Panc1 (cell line): ENCODE data around the gene CYP4B1.
"Not testable (repeated sequence)": the region's sequence is repeated elsewhere in the genome, so short reads cannot be mapped to it uniquely, and the experiment has no call there.

Source experiments
- POLR2AphosphoS5 ChIP-seq: IDR thresholded peaks from 2 replicates; pipeline ENCODE4 v1.6.1; 2012; ENCODE audit warnings: mild to moderate bottlenecking, low read depth, low read length, moderate library complexity
- SIN3A ChIP-seq: IDR thresholded peaks from 2 replicates; pipeline ENCODE4 v1.6.1; 2012; ENCODE audit warnings: low read depth, mild to moderate bottlenecking, low read length, moderate library complexity, borderline replicate concordance; ENCODE audit not compliant: insufficient read depth
- TCF7L2 ChIP-seq: IDR thresholded peaks from 2 replicates; pipeline ENCODE4 v1.6.1; 2011; ENCODE audit warnings: mild to moderate bottlenecking, low read depth, low read length, inconsistent platforms
- TF ChIP-seq, protein P1 (sequence below): fragments of 450-650 bp; IDR thresholded peaks from 2 replicates; pipeline ENCODE4 v1.5.1; 2017; ENCODE audit warnings: mild to moderate bottlenecking
- TF ChIP-seq, protein P2 (sequence below), 2 experiments: IDR thresholded peaks; 2 replicates each; pipeline ENCODE4 v1.6.1; 2011 to 2012; ENCODE audit warnings: low read depth in 2 of 2, control low read depth in 1 of 2, low read length in 1 of 2, mild to moderate bottlenecking in 1 of 2, moderate library complexity in 1 of 2; ENCODE audit not compliant: insufficient read depth in 1 of 2

DNA sequence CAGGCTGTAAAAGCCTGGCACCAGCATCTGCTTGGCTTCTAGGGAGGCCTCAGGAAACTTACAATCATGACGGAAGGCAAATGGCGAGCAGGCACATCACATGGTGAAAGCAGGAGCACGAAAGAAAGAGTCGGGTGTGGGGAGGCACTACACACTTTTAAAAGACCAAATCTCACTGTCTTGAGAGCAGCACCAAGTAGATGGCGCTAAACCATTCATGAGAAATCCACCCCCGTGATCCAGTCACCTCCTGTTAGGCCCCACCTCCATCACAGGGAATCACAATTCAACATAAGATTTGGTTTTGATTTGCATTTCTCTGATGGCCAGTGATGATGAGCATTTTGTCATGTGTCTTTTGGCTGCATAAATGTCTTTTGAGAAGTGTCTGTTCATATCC, 36.6 kb downstream of the CYP4B1 start:
- TF ChIP-seq, protein P1, sequence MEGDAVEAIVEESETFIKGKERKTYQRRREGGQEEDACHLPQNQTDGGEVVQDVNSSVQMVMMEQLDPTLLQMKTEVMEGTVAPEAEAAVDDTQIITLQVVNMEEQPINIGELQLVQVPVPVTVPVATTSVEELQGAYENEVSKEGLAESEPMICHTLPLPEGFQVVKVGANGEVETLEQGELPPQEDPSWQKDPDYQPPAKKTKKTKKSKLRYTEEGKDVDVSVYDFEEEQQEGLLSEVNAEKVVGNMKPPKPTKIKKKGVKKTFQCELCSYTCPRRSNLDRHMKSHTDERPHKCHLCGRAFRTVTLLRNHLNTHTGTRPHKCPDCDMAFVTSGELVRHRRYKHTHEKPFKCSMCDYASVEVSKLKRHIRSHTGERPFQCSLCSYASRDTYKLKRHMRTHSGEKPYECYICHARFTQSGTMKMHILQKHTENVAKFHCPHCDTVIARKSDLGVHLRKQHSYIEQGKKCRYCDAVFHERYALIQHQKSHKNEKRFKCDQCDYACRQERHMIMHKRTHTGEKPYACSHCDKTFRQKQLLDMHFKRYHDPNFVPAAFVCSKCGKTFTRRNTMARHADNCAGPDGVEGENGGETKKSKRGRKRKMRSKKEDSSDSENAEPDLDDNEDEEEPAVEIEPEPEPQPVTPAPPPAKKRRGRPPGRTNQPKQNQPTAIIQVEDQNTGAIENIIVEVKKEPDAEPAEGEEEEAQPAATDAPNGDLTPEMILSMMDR = not testable (repeated sequence)
- TF ChIP-seq SIN3A, POLR2AphosphoS5, TCF7L2: not testable (repeated sequence)
- TF ChIP-seq, protein P2, sequence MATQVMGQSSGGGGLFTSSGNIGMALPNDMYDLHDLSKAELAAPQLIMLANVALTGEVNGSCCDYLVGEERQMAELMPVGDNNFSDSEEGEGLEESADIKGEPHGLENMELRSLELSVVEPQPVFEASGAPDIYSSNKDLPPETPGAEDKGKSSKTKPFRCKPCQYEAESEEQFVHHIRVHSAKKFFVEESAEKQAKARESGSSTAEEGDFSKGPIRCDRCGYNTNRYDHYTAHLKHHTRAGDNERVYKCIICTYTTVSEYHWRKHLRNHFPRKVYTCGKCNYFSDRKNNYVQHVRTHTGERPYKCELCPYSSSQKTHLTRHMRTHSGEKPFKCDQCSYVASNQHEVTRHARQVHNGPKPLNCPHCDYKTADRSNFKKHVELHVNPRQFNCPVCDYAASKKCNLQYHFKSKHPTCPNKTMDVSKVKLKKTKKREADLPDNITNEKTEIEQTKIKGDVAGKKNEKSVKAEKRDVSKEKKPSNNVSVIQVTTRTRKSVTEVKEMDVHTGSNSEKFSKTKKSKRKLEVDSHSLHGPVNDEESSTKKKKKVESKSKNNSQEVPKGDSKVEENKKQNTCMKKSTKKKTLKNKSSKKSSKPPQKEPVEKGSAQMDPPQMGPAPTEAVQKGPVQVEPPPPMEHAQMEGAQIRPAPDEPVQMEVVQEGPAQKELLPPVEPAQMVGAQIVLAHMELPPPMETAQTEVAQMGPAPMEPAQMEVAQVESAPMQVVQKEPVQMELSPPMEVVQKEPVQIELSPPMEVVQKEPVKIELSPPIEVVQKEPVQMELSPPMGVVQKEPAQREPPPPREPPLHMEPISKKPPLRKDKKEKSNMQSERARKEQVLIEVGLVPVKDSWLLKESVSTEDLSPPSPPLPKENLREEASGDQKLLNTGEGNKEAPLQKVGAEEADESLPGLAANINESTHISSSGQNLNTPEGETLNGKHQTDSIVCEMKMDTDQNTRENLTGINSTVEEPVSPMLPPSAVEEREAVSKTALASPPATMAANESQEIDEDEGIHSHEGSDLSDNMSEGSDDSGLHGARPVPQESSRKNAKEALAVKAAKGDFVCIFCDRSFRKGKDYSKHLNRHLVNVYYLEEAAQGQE (IDR thresholded peaks at IDR 0.05; ENCODE audit: insufficient read depth in 1 of 2, low read depth in 2 of 2, low read length in 1 of 2) = not testable (repeated sequence)
